Stromal cell of bone marrow (primary cell): Measurements from ENCODE around the gene DCST1.
A peak's percentile ranks its signal among the peaks of the same experiment; 100 is the strongest.

Experiments
- DNase-seq: peaks from one replicate; pipeline ENCODE4 v3.0.0-alpha.2; 2012; ENCODE audit warnings: low read depth

The DCST1 gene

DNA sequence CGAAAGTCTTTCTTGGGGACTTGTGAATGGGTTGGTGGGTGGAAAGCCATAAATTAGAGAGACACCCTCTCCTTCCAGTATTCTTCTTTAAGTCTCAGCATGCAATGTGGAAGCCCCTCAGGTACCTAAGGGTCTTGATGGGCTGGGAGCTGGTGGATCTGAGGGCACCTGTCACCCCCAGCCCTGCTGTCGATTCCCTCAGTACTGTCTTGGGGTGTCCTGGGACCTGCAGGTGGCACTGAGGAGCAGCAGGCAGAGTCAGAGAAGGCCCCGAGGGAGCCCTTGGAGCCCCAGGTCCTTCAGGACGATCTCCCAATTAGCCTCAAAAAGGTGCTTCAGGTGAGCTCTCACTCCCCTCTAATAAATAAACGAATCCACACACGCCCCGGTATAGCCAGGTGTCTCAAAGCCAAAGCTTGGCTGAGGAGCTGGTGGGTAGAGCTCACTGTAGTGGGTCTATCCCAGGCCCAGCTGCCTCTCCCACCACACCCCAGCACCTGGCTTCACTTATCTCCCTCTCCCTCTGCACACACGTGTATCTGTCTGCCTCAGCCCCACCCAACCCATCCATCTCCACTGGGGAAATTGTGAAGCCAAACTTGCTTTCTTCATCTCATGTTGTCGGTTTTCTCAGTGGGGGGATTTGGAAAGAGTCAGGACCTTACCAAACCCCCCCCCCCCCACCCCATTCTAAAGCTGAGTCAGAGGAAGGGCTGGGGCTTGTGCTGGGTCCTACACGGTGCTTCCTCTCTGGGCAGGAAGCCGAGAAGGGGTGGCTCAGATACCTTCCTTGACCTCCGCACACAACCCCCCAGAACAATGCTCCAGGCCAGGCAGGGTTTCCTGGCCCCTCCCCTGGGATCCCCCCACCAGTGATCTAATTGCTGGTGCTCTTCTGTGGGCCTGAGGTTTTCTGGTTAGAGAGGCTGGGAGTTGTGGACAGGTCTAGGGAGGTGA, 19.1 kb downstream of the DCST1 start:
- no peak for DNase-seq

DNA sequence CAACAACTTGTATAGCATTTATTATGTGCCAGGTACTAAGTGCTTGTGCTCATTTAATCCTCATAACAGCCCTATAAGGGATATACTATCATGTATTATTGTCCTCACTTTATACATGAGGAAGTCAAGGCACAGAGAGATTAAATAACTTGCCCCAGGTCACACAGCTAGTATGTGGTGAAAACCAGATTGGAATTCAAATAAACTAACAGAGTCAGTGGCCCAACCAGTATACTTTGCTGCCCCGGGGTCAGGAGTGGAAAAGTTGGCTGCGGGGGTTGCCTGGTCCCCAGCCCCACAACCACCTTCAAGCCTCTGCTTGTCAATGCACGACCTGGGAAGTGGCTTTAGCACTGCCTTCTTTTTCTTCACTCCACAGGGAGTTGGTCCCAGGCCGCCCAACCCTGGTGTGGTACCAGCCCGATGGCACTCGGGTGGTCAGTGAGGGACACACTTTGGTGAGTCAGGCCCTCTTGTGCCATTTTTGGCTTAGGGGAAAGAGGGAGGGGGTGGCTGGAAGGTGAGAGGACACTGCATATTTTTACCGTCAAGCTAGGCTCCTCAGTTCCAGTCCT, 20.0 kb downstream of the DCST1 start:
- DNase-seq = no peak

DNA sequence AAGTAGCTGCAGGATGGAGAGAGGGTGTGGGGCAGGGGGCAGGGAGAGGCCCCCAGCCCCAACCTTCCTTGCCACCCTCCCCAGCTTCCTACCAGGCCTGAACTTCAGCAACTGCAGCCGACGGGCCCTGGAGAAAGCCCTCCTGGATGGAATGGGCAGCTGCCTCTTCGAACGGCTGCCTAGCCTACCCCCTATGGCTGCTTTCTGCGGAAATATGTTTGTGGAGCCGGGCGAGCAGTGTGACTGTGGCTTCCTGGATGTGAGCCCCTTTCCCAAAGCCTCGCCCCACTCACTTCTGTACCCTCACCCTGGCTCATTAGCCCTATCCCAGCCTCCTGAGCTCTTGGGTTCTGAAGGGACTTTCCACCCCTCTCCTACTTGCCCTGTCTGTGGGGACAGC, 23.5 kb downstream of the DCST1 start:
- DNase-seq = no peak

DNA sequence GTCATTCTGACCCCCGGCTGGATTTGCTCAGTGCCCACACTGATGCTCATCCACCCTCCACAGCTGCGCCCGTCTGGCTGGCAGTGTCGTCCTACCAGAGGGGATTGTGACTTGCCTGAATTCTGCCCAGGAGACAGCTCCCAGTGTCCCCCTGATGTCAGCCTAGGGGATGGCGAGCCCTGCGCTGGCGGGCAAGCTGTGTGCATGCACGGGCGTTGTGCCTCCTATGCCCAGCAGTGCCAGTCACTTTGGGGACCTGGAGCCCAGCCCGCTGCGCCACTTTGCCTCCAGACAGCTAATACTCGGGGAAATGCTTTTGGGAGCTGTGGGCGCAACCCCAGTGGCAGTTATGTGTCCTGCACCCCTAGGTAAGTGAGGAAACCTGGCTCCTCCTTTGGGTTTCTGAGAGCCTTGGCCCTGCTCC, 24.2 kb downstream of the DCST1 start:
- DNase-seq = no peak

DNA sequence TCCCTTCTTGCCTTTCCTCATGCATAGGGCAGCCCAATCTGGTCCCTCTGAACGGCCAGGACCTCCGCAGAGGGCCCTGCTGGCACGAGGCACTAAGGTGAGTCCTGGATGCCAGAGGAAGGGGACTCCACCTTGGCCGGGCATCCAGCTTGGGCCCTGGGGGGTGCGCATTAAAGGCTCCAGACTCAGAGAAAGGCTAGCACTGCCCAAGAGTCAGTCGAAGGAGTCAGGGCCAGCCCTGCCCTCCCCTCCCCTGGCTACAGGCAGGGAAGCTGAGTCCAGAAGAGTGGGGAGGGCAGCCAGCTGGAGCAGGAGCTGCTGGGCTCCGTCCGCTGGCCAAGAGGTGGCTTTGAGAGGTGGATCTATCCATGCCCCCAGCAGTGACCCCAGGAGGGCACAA, 27.1 kb downstream of the DCST1 start:
- DNase-seq = no peak

DNA sequence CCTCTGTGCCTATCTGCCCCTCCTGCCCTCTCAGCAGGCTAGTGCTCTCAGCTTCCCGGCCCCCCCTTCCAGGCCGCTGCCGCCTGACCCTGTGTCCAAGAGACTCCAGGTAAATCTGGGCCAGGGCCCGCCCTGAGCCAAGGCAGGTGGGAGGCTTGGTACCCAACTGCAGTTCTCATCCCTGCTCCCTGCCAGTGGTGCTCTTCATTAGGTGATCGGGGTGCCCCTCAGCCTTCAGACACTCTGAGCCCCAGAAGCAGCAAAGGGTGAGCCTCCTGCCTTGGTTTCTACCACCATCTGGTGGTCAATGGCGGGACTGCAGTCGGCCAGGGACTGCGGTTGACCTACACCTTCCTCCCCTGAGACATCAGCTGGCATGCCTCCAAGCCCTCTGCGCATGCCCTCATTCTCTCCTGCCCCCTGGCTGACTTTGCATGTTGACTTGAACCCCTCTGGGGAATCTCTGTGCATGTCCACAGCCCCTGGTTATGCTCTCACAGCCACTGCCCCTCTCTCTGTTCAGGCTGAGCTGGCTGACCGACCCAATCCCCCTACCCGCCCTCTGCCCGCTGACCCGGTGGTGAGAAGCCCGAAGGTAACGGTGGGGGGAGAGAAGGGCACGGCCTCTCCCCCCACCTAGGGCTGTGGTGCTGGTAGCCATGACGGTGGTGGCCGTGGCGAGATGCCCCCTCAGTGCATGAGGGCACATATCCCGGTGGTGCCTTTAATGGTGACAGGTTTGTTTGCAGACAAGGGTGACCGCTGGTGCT, 27.9 kb downstream of the DCST1 start:
- DNase-seq = peak; percentile 40

DNA sequence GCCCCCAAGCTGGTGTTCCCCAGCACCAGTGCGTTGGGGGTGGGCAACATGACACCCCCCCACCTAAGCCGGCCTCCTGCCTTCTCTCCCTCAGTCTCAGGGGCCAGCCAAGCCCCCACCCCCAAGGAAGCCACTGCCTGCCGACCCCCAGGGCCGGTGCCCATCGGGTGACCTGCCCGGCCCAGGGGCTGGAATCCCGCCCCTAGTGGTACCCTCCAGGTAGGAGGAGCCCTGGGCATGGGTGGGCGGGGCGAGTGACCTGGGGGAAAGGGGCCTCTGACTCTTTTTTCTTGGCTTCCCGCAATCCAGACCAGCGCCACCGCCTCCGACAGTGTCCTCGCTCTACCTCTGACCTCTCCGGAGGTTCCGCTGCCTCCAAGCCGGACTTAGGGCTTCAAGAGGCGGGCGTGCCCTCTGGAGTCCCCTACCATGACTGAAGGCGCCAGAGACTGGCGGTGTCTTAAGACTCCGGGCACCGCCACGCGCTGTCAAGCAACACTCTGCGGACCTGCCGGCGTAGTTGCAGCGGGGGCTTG, 28.6 kb downstream of the DCST1 start:
- no peak for DNase-seq

DNA sequence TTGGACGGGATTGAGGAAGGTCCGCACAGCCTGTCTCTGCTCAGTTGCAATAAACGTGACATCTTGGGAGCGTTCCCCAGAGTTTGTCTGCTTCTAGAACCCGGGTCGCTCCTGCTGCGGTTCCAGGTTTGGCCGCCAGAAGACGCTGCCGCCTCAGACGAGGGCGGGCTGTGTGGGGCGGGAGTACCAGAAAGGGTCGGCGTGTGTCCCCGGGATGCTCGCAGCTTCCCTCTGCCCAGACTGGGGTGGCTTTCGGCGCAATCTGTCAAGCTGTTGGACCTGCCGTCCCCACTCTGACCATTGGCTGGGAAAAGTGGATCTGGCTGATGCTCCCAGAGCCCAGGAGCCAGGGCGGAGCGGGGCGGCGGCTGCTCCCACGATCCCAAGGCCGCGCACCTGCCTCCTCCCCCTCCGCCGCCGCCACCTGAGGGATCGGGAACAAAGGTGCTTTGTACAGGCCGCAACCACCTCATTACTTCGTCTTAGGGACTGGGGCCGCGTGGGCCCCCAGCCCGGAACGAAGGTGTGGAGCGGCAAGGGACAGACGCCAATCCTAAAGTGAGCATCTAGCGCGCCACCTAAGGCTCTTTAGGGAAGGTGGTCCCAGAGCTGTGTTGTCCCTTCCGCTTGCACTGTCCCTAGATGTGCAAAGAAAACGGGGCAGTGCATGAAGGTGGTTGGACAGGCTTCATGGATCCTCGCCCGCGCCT, 29.2 kb downstream of the DCST1 start:
- no peak for DNase-seq

DNA sequence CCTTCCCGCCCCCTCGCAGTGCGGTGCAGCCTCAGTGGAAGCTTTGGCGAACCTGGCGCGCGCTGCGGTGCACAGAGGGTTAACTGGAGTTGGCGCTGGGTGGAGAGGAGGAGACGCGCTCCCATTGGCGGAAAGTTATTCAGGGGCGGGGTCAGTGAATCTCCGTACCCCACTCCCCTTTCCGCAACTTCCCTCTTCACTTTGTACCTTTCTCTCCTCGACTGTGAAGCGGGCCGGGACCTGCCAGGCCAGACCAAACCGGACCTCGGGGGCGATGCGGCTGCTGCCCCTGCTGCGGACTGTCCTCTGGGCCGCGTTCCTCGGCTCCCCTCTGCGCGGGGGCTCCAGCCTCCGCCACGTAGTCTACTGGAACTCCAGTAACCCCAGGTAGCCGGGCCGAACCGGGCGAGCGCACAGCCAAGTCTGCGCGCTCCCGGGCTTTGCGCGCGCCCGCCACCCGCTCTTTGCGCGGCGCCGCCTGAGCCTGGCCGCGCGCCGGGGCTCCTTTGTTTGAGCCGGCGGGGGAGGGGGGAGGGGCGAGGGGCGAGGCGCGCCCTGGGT, 30.0 kb downstream of the DCST1 start, which contains the start of gene EFNA4:
Gene EFNA4, plus strand, starts transcription at position 191 of the 561 bp plus-strand sequence. Its CDS starts 84 bp downstream, at position 275.
- peak; percentile 58 for DNase-seq

DNA sequence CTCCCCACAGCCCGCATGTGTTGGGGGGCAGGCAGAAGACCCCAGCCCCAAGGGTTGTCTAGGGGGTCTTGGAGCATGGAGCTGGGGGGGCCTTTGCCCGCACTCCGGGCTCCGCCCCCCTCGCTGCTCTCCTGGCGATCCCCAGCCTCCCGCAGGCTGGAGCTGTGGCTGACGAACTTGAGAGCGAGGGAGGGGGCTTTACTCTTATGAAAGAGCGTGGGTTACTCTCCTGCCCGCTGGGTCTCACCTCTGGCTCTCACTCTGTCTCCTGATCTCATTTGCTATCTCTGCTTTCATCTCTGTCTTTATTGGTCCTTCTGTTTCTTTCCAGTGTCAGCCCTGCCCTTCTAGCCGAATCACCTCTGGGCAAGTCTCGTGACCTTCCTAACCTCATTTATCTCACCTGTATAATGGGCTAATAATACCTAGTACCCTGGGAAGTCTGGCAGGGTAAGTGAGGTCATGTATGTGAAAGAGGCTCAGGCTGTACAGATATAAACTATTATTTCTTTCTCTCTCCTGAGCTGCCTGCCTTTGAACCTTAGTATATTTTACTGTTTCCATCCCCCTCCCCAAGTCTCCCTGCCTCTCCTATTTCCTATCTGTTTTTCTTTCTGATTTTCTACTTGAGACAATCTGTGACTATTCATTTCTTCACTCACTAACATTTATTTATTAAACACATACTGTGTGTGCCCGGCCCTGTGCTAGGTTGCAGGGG, 30.6 kb downstream of the DCST1 start:
- no peak for DNase-seq

DNA sequence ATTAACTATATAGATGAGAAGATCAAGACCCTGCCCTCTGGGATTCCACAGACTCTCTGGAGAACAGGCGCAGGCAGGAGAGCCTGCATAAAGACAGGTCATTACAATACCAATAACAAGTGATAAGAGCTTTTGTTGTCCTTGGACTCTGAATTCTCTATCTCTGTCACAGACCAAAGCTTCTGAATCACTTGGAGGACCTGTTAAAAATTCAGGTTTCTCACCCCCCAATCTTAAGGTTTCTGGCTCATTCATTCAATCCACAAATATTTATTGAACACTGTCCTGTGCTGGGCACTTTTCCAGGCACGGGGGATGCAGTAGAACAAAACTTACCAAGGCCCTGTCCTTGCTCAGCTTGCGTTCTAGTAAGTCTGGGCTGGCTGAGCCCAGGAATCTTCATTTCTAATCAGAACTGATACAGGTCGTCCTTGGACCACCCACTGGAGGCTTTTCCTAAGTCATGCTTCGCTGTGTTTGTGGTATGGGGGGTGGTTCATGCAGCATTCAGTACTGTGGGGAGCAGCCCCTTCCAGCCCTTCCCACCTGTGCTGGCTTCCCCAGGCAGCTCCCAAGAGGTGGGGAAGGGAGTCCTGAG, 31.3 kb downstream of the DCST1 start:
- DNase-seq = no peak

DNA sequence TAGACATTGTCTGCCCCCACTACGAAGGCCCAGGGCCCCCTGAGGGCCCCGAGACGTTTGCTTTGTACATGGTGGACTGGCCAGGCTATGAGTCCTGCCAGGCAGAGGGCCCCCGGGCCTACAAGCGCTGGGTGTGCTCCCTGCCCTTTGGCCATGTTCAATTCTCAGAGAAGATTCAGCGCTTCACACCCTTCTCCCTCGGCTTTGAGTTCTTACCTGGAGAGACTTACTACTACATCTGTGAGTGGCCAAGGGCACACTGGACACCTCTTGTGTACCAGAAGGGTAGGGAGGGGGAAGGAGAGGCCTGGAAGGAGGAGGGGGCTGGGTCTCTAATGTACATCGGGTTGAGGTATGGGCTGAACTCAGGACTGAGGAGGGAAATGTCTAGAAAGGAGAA, 33.2 kb downstream of the DCST1 start:
- DNase-seq = no peak

DNA sequence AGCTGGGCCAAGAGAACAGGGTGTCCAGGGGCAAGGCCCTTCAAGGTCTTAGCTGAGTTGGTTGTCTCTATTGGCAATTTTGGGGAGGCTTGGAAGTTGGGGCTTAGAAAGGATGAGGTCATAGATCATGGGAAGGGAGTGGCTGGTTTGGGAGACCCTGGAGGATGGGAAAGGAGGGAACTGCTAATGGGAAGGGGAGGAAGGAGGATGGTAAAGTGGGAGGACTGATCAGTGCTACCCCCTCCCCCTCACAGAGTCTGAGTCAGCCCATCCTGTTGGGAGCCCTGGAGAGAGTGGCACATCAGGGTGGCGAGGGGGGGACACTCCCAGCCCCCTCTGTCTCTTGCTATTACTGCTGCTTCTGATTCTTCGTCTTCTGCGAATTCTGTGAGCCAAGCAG, 35.0 kb downstream of the DCST1 start:
- no peak for DNase-seq

DNA sequence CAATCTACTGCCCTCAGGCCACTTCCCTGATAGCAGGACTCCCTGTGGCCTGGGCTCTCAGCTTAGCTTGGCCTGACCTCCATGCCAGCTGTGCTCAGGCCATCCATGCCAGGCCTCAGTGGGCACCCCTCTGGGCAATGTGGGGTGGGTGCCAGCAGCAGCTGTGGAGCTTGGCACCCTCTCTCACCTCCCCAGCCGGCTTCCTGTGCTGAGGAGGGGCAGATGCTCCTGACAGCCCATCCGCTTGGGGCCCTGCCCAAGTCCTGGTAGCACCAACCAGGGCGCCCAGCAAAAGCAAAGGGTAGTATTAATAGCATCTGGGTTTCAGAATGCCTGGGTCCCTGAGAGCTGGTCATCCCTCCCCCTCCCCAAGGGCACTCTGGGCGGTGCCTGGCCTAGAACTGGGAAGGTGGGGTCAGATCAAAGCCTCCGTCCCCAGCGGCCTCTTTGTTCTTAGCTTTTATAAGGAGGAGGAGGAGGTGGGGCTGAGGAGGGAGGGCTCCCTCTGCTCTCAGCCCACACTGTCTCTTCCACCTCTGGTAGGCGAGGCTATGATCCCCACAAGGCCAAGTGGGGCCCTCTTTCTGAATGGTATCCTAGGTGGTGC, 36.0 kb downstream of the DCST1 start:
- DNase-seq = no peak

DNA sequence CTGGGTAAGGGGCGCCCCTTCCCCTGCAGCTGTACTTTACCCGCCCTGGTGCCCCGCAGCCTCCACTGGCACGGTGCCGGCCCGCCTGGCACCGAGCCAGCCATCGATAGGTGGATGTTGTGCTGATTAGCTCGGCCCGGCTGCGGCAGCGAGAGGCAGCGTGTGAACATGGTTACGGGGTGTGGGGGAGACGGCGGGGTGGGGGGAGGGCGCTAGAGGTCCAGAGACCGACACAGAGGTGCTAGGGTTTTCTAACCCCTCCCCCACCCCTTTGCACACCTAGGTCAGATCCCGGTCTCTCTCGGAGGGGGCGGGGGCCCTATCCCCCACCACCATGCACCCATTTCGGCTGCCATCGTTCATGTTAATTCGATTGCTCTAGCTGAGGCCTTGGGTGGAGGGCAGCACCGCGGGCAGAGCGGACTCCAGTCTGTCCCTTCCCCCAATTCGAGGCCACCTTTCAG, 36.6 kb downstream of the DCST1 start:
- DNase-seq = no peak

DNA sequence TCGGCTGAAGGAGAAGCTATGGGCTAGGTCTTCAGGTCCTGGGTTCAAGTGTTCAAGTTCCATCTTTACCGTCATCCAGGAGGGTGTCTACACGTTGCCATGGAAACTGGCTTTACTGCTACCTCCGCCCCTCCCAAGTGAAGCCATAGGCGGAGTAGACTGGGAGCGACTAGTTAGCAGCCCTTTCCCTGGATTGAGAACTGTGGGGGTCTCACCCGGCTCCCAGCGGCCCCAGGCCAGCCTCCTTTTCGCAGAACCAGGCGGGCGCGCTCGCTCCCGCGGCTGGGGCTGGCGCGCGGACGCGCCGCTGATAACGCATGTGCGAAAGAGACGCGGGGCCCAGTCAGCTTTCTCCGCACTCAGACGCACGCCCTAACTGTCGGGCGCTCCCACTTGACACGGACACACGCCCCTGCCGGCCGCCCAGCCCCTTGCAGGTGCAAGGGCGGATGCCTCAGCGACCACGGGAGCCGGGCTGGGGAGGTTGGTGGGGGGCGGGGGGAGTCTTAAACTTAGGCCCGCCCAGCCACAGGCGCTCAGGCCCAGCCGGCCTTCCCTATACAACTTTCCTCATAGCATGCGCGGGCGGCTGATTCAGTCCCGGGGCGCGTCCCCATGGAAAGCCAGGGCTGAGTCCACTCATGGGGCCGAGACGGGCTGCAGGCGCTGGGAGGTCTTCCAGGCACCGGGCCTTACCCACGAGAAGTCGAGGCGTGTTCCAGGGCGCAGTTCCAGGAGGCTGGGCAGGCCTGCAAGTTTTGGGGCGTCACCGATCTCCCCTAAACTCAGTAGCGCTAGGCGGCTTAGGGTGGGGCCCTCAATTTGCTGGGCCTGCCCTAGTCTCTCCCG, 37.3 kb downstream of the DCST1 start:
- peak; percentile 47 for DNase-seq

DNA sequence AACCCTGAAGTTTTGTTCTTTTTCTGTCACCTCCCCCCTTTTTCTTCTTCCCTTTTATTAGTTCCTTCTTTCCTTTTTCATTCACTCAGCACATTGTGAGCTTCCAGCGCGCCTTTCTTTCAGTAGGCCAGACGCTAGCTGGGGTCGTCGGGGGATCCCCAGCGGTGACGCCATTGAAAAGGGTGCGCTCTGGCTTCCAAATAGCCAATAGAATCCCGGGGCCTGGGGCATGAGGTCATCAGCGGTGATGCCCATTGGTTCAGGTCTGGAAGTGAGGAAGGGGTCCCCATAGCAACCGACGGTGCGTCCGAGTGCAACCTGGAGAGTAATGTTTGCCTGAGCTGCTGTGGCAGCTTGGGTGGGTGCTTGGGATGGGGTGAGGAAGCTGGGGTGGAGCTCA, 38.1 kb downstream of the DCST1 start:
- no peak for DNase-seq

DNA sequence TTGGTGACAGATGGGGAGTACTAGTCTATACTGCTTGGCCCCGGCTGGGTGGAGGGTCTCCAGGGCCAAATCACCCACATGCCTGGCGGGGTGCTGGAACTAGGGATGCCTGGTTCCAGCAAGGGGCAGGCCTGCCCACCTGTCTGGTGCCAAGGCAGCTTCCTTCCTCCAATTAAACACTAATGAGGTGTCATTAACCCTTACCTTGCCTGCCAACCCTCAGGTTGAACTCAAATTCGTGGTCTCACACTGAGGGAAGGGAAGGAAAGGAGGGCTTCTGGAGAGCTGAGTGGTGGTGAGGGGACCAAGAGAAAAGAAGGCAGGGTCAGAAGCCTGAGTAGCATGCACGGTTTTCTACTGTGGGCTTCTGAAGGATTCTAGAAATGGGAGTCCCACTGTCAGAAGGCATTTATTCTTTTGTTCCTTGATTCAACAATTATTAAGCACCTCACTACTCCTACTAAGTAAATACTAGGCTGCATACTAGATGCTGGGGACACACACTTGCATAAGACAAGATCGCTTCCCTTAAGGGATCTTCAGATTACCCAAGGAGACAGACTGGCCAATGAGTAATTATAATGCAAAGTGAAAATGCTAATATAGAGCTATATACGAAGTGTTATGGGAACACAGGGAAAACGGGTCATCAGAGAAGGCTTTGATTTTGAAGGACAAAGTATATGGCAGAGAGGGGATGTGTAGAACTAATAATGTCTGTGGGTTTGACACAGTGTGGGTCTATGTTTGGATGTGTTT, 39.1 kb downstream of the DCST1 start:
- no peak for DNase-seq
